K562 (cell line): ENCODE measurements around the gene UHRF1. TPM values are rescaled to one million over a fixed set of nuclear protein-coding genes. Genes with fewer than 3 reads are reported as not detected.

ENCODE experiments used
- CGGBP1 ChIP-seq: fragments of 250-450 bp; sonication (Bioruptor Pico); IDR thresholded peaks from 2 replicates; pipeline ENCODE4 v1.9.0; 2021; ENCODE audit warnings: mild to moderate bottlenecking
- CHD1 ChIP-seq: fragments of 200-600 bp; sonication (generic); IDR thresholded peaks from one replicate; pipeline ENCODE4 v1.6.1; 2012; ENCODE audit warnings: mild to moderate bottlenecking, moderate library complexity, low read length, inconsistent platforms
- E2F3 ChIP-seq: fragments of 250-450 bp; sonication (Bioruptor Pico); IDR thresholded peaks from 2 replicates; pipeline ENCODE4 v1.4.0; 2020; ENCODE audit warnings: mild to moderate bottlenecking
- ELF4 ChIP-seq: fragments of 450-650 bp; formaldehyde crosslinking; IDR thresholded peaks from 2 replicates; pipeline ENCODE4 v1.4.0; 2022; ENCODE audit warnings: missing genetic modification characterization
- FIP1L1 ChIP-seq: fragments of 200-400 bp; formaldehyde crosslinking; IDR thresholded peaks from 2 replicates; pipeline ENCODE4 v1.6.1; 2018; ENCODE audit warnings: mild to moderate bottlenecking, low read depth, low read length; ENCODE audit not compliant: poor library complexity, severe bottlenecking
- GATA2 ChIP-seq: sonication (generic); formaldehyde crosslinking; IDR thresholded peaks from 2 replicates; pipeline ENCODE4 v1.4.0; 2020; ENCODE audit warnings: mild to moderate bottlenecking, missing genetic modification reagents
- HDAC6 ChIP-seq: IDR thresholded peaks from 2 replicates; pipeline ENCODE4 v1.6.1; 2012; ENCODE audit warnings: low read depth, mild to moderate bottlenecking, control low read depth, inconsistent platforms, low read length, moderate library complexity
- IRF9 ChIP-seq: fragments of 450-650 bp; IDR thresholded peaks from 2 replicates; pipeline ENCODE4 v1.6.1; 2016; ENCODE audit warnings: missing biosample characterization, missing genetic modification characterization
- KDM5B ChIP-seq: fragments of 200-600 bp; sonication (generic); IDR thresholded peaks from 2 replicates; pipeline ENCODE4 v1.6.1; 2012; ENCODE audit warnings: low read depth, mild to moderate bottlenecking, moderate library complexity, low read length, control low read depth, inconsistent platforms; ENCODE audit not compliant: insufficient replicate concordance
- LCOR ChIP-seq: sonication (generic); formaldehyde crosslinking; IDR thresholded peaks from 2 replicates; pipeline ENCODE4 v1.8.0; 2022; ENCODE audit warnings: mild to moderate bottlenecking, missing genetic modification reagents
- MCM5 ChIP-seq: fragments of 450-650 bp; IDR thresholded peaks from 2 replicates; pipeline ENCODE4 v1.6.1; 2016; ENCODE audit warnings: low read depth
- NBN ChIP-seq: fragments of 450-650 bp; IDR thresholded peaks from 2 replicates; pipeline ENCODE4 v1.6.1; 2016; ENCODE audit warnings: low read depth, mild to moderate bottlenecking
- NR4A1 ChIP-seq, 2 experiments: fragments of 250-450 bp in 1 of 2; fragments of 450-650 bp in 1 of 2; sonication (Bioruptor Pico) in 1 of 2; IDR thresholded peaks; 2 replicates each; pipeline versions ENCODE4 v1.4.0 to v1.6.1; 2016 to 2020; ENCODE audit warnings: mild to moderate bottlenecking in 2 of 2, missing compliant biosample characterization in 1 of 2, missing genetic modification characterization in 1 of 2, moderate library complexity in 1 of 2
- SFPQ ChIP-seq: fragments of 200-400 bp; formaldehyde crosslinking; IDR thresholded peaks from 2 replicates; pipeline ENCODE4 v1.6.1; 2017; ENCODE audit warnings: mild to moderate bottlenecking, low read depth, low read length, moderate library complexity
- SIN3B ChIP-seq: fragments of 450-650 bp; IDR thresholded peaks from 2 replicates; pipeline ENCODE4 v1.6.1; 2017; ENCODE audit warnings: low read depth, mild to moderate bottlenecking, moderate library complexity
- SP1 ChIP-seq: sonication (generic); formaldehyde crosslinking; IDR thresholded peaks from 2 replicates; pipeline ENCODE4 v1.8.1; 2022; ENCODE audit warnings: mild to moderate bottlenecking, missing genetic modification reagents
- SRSF1 ChIP-seq: fragments of 200-400 bp; formaldehyde crosslinking; IDR thresholded peaks from 2 replicates; pipeline ENCODE4 v1.6.1; 2017; ENCODE audit warnings: mild to moderate bottlenecking, low read depth, low read length, moderate library complexity
- ZHX1 ChIP-seq: fragments of 150-350 bp; conservative IDR thresholded peaks from 2 replicates; pipeline ENCODE4 v1.6.1; 2014; ENCODE audit warnings: low read length
- ZNF57 ChIP-seq: fragments of 450-650 bp; formaldehyde crosslinking; IDR thresholded peaks from 2 replicates; pipeline ENCODE4 v1.4.0; 2020; ENCODE audit warnings: mild to moderate bottlenecking, moderate library complexity
- ZNF584 ChIP-seq: fragments of 200-800 bp; sonication (Bioruptor generic); IDR thresholded peaks from 2 replicates; pipeline ENCODE4 v1.6.1; 2016; ENCODE audit warnings: low read depth, mild to moderate bottlenecking, missing genetic modification characterization, missing compliant biosample characterization
- ZSCAN29 ChIP-seq: fragments of 450-650 bp; IDR thresholded peaks from 2 replicates; pipeline ENCODE4 v1.6.1; 2017
- polyA plus RNA-seq, 8 experiments: library from polyadenylated mRNA; depleted of rRNA in 4 of 8; stranded (reverse) in 5 of 8; unstranded in 3 of 8; fragments of >200 nt; fragmentation: Nextera tagmentation in 2 of 8; fragmentation: Illumina TruSeq in 1 of 8; extraction: Ambion mirVana in 2 of 8; extraction: Trizol in 1 of 8; gene quantifications; 2 replicates each; pipeline versions ENCODE4 v1.2.1 to v1.2.3, GENCODE V29; 2011 to 2014; ENCODE audit warnings: inconsistent platforms in 1 of 8, missing spikeins in 1 of 8
- total RNA-seq, 7 experiments: library from RNA; depleted of rRNA in 6 of 7; stranded (reverse); fragments of >200 nt in 6 of 7; fragmentation: Illumina TruSeq in 2 of 7; extraction: Trizol in 2 of 7; gene quantifications; 2 replicates each; pipeline versions ENCODE4 v1.2.1 to v1.2.3, GENCODE V29; 2011 to 2021; ENCODE audit warnings: low replicate concordance in 1 of 7
- TF ChIP-seq, protein P1 (sequence below): fragments of 450-650 bp; formaldehyde crosslinking; IDR thresholded peaks from 2 replicates; pipeline ENCODE4 v1.4.0; 2020; ENCODE audit warnings: mild to moderate bottlenecking

UHRF1 gene
- total and polyA plus RNA-seq, 9 of the 15 experiments (the other 6 are each of a cell fraction or from before 2014, with no cell fraction given), result 6.0 to 101 (median 30.9) TPM

DNA sequence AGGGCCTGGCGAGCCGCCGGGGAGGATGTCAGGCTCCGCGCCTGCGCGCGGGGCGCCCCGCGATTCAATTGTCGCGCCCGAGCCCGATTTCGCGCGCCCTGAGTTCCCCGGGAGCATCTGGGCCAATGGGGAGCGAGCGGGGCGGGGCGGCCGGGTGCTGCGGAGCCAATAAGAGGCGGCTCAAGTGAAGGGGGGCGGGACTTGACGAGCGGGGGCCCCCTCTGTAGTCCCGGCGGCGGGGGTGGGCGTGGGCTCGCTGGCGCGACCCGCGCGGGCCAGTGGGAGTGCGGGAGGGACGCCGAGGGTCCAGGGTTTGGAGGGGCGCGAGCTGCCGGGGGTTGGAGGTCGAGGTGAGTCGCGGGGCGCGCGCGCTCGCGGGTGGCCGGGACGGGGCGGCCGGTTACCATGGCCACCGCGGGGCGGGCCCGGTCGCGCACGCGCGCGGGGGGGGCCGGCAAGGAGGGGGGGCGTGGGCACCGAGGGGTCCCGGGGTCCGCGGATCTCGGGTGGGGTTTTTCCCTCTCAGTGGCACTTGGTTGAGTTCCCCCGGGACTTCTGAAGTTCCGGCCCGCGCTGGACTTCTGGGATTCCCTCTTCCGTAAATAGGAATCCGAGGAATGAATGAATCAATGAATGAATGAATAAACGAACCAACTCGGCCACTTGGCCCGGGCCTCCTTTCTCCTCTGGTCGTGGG is 744 bp downstream of the UHRF1 start (continued):
- TF ChIP-seq SFPQ (no peak), SIN3B (no peak), ZHX1 (no peak), SRSF1 (no peak), IRF9 (tag) (no peak), HDAC6 (no peak), ZNF584 (CRISPR knock-in tag) (no peak), ZNF57 (CRISPR knock-in tag) (no peak), E2F3 (CRISPR knock-in tag) (peak; percentile 74; the same call in 1 of the 2 replicates), NR4A1 (CRISPR knock-in tag; IDR thresholded peaks at IDR 0.05) (no peak), NR4A1 (tag; IDR thresholded peaks at IDR 0.05) (no peak), SP1 (CRISPR knock-in tag) (peak; percentile 76), LCOR (CRISPR knock-in tag) (no peak), MCM5 (no peak), FIP1L1 (no peak), KDM5B (no peak), CGGBP1 (no peak), ELF4 (CRISPR knock-in tag) (no peak), ZSCAN29 (no peak), GATA2 (CRISPR knock-in tag) (no peak), NBN (no peak), CHD1 (peak; percentile 62)
- TF ChIP-seq, protein P1, sequence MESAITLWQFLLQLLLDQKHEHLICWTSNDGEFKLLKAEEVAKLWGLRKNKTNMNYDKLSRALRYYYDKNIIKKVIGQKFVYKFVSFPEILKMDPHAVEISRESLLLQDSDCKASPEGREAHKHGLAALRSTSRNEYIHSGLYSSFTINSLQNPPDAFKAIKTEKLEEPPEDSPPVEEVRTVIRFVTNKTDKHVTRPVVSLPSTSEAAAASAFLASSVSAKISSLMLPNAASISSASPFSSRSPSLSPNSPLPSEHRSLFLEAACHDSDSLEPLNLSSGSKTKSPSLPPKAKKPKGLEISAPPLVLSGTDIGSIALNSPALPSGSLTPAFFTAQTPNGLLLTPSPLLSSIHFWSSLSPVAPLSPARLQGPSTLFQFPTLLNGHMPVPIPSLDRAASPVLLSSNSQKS (CRISPR knock-in tag), result no peak
